Activated CD8-positive, alpha-beta memory T cell treated with anti-CD3 and anti-CD28 coated beads, Interleukin-2, amount 50 U/mL, for 1 hour (primary cell): ENCODE data around the gene LHX3.

Experiments used
- DNase-seq: peaks from one replicate; pipeline ENCODE4 v3.0.0-alpha.2; 2020; ENCODE audit errors: extremely low read depth

LHX3 gene

DNA sequence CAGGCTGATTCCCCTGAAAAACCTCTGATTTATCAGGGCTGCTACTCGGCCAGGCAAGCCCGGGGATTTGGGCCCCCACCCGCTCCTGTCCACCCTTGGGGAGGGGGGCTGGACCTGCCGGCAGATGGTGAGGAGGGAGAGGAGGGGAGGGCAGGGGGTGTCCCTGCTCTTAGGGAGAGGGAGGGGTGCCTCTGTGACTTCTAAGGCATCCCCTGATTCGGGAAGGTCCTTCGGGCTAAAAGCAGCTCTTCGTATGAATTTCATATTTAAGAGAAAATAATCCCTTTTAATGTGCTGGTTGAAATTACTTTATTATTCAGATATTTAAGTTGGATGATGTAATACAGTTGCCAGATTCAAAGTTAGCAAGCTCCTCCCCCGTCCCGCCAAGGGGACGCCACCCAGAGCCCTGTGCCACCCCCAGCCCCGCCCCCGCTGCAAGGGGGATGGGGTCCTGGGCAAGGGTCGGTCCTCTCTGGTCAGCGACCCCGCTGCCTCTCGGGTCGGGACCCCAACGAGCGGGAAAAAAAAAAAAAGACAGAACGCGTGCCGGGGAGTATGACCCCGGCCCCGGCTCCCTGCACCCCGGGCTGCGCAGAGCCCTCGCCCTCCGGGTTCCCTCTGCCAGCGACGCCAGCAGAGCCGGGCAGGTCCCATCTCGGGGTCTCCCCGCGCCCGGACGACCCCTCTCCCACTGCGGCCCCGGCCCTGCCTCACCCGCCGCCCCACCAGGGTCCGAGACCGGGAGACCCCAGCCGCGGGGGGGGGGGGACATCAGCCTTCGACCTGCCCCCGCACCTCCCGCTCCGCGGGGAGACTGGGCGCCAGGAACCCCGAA is 12.4 kb downstream of the LHX3 start:
- no peak for DNase-seq

GRCh38 chr9:136191960-136192286 is 13.0 kb downstream of the LHX3 start:
- no peak for DNase-seq

GRCh38 chr9:136191099-136191959 is 13.6 kb downstream of the LHX3 start:
- no peak for DNase-seq

DNA sequence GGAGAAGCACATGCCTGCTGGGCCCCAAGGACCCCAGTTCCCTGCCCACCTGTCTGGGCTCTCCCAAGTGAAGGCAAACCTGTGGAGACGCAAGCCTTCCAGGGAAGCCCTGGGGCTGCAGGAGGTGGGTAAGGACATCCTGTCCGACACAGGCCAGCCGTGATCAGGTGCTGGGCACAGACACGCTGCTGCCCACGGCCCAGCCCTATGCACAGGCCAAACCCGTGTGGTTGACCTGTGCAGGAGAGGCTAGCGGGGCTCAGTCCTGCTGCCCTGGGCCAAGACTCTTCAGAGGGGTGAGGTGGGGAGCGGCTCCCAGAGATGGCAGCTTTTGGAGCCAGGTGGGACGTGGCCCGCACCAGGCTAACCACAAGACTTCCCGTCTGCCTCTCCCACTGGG is 14.3 kb downstream of the LHX3 start:
- DNase-seq: no peak

DNA sequence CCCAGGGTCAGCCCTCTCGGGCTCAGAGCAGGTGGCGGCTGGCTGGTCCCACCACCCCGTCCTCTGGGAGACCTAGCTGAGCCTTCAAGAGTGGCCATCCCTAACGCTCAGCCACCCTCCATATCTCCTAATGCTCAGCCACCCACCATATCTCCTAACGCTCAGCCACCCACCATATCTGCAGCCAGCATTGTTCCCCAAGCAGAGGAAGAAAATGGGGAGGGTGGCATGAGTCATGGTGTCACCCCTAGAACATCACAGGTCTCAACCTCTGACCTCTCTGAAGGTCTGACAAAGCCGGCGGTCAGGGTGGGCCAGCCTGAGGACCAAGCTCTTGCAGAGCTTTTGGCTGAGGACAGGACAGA is 14.7 kb downstream of the LHX3 start:
- DNase-seq: no peak

GRCh38 chr9:136189394-136190236 is 15.3 kb downstream of the LHX3 start:
- DNase-seq: no peak

DNA sequence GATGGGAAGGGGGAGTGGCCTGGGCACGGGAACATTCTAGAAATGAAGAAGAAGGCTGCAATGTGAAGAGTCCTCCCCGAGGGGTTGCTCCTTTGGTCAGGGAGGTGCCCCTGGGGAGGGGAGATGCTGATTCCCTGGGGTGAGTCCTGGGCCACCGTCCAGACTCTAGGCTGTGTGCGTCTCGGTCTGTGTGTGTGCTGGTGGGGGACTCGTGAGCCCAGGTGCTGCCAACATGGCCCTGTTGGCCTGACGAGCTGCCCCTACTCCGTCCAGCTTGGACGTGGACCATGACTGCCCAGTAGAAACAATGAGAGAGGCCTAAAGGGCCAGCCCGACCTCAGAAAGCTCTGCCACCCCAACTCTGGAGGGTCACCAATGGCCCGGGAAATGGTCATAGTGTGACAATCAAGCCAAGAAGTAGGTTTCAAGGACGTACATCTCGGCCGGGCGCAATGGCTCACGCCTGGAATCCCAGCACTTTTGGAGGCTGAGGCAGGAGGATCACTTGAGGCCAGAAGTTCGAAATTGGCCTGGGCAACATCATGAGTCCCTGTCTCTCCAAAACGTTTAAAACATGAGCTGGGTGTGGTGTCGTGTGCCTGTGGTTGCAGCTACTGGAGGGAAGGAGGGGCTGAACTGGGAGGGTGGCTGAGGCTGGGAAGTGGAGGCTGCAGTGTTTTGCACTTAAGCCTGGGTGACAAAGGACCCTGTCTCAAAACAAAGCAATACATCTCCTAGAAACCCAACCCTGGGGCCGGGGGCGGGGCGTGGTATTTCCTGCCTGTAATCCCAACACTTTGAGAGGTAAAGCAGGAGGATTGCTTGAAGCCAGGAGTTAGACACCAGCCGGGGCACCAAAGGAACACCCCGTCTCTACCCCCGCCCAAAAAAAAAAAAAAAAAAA is 17.0 kb downstream of the LHX3 start:
- no peak for DNase-seq

- no peak for DNase-seq
Measured at GRCh38 chr9:136187197-136187596, 17.7 kb downstream of the LHX3 start.

DNA sequence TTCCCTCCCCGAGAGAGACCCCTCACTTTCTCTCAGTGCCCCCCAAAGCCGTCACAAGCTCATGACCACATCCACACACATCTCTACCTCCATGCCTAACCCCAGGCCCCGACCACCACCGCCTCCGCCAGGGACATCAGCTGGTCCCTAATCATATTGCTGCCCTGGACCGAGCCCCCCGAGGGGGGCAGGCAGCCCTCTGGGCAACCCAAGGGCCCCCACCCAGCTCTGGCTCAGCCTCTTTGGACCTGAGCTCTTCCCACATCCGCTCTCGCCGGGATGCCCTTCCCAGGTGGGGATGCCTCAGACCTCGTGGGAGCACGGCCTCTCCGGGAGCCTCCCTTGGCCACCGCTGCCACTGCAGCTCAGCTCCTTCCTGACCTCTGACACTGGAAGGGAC is 18.5 kb downstream of the LHX3 start:
- DNase-seq: no peak

DNA sequence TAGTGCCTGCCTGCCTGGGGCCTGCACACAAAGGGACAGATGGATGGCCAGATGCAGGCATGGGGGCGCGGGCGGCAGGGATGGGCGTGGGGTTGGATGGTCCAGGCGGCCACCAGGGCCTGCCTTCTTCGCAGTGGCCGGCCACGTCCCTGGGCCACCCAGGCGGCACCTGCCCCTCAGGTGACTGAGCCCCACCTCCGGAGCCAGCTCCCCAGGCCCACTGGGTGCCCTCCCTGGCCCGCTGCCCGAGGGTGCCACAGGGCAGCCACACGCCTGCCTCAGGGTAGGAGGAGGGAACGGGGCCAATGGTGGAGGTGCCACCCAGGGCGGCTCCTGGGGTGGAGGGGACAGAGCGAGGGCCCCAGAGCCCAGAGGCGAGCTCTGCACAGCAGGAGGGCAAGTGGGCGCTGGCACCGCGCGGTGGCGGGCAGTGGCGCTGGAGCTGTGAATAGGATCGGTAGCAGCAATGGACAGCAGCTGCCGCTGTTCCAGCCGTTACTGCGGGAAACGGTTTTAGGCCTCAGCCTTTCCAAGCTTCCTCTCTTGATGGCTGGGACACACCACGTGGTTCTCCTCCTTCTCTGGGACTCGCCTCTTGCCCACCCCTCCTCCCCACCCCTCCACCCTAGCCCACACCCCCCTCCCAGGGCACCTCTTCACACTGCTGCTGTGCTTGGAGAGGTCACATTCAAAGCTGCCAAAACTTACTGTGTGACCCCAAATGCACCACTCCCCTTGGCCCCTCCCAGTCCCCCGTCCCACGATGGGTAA is 19.1 kb downstream of the LHX3 start:
- no peak for DNase-seq

GRCh38 chr9:136185066-136185465 is 19.9 kb downstream of the LHX3 start:
- DNase-seq: no peak

DNA sequence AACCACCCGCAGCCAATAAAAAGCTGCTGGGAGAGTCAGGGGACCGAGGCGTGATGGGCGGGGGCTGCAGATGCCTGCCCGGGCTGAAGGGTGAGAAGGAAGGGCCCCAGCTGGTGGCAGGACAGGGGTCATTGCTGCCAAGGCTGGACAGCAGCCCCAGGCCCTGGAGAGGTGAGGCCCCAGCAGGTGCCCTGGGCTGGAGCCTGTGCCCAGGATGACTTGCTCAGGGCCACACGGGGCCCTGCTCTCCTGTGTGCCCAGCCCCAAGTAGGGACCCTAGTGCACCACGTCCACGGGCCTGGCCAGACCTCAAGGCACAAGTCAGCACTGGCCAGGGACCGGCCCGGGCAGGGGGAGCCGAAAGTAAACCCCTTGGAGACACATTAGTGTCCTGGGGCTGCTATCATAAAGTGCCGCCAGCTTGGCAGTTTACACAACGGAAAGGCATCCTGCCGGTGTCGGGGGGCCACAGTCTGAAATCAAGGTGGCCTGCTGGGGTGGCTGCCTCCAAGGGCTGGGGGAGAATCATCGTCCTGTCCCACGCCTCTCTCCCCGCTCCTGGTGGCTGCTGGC is 22.0 kb downstream of the LHX3 start:
- no peak for DNase-seq

GRCh38 chr9:136182420-136182787 is 22.5 kb downstream of the LHX3 start:
- DNase-seq: no peak

- DNase-seq: no peak
Measured at GRCh38 chr9:136181784-136182419, 23.0 kb downstream of the LHX3 start.

DNA sequence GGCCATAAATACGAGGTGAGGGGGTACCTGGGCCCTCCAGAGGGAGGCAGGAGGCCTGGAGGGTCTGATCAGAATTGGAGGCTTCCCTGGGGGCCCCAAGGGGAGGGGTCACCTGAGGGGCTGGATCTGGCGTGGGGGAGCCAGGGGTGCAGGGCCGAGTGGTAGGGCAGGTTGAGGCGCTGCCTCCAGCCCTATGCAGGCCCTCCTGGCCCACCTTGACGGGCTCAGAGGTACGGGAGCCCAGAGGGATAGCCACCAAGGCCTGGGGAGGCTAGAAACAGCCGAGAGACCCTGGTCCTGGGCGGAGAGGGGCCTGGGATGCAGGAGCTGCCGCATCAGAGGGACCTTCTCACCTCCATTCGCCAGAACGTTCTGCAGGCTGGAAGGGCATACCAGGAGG is 24.3 kb downstream of the LHX3 start:
- DNase-seq: no peak

DNA sequence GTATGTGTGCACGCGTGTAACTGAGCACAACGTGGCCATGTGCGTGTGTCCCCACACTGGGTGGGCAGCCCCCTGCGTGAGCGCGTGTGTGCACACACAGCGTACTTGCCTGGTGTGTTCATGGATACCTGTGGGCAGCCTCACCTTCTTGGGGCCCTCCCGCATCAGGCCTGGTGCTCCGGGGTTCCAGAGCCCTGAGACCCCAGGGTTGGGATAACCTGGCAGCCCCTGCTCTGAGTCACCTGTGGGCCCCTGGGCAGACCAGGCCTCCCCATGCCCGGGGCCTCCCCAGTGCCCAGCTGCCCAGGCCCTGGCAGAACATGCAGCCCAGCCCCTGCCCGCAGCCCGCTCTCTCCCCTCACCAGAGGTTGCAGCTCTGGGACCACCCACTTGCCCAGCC is 25.2 kb downstream of the LHX3 start:
- no peak for DNase-seq

GRCh38 chr9:136179101-136179616 is 25.8 kb downstream of the LHX3 start:
- no peak for DNase-seq

DNA sequence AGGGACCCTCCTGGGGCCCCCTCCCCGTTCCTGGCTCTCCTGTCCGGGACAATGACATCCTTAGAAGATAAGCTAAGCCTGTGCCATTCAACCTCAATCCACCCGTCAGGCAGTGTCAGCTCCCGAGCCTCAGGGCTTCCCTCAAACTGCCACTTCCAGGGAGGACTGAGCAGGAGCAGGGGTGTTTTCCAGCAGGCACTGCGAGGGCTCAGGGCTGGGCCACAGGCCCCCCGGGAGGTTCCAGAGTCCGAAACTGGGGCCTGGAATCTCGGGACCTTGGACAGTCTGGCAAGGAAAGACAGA is 26.2 kb downstream of the LHX3 start:
- no peak for DNase-seq

GRCh38 chr9:136178061-136178772 is 26.7 kb downstream of the LHX3 start:
- DNase-seq: no peak
